ENCODE measurements around the gene AADAT.
A peak's percentile ranks its signal among the peaks of the same experiment; 100 is the strongest.
"Not testable (repeated sequence)": the region's sequence is repeated elsewhere in the genome, so short reads cannot be mapped to it uniquely, and the experiment has no call there.

AADAT gene

GRCh38 chr4:170089668-170090351 is at the start of gene AADAT:
Gene AADAT (minus strand): TSS chr4:170089956. CDS start chr4:170089690, 266 bp downstream.
- no peak for DNase-seq (ENCODE audit: low spot score)

DNA sequence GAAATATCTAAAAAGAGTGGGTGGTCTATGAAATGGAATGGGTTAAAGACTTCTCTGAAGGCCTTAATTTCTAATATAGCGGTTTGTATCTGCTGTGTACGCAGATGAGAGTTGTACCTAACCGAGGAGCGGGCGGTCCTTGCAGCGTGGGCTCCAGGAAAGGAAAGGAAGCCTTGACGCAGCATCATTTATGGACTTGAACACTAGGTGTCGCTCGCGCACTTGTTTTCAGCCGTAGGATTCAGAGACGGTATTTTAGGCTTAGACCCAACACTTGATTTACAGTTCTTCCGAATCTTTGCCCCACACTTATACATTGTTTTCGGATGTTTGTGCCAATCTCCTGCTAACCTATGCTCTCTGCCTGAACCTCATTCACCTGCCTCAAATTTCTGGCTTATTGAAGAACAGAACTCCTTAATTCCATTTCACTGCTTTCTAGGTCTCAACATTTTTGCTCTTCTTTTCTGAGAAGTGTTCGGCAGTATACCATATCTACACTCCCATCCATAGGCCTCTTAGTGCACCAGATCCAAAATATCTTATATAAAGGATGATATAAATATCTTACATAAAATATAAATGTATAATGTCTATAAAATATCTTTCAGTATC is 48.9 kb upstream of the AADAT start:
- peak; percentile 58 for DNase-seq (ENCODE audit: low spot score)

- no peak for DNase-seq (ENCODE audit: low spot score)
These were observed 48.2 kb upstream of the AADAT start for GRCh38 chr4:170137927-170138326.

GRCh38 chr4:170137466-170137865 is 47.7 kb upstream of the AADAT start:
- DNase-seq (ENCODE audit: low spot score): no peak

DNA sequence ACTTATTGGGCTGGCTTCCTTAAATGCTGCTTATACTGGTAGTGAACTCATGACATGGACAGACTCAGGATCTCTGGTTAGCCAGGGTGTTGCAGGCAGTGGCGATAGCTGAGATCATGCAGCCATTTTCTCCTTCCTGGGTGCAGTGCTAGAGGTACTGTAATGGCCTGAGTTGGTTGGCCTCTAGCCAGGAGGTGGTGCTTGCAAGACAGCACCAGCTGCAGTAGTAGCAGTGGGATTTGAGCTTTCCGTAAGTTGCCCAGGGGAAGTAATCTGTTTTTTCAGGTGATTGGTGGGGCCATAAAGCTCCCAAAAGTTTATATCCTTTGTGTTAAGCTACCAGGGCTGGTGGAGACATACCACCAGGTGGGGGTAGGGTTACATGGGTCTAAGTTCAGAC is 45.1 kb upstream of the AADAT start:
- no peak for DNase-seq (ENCODE audit: low spot score)

DNA sequence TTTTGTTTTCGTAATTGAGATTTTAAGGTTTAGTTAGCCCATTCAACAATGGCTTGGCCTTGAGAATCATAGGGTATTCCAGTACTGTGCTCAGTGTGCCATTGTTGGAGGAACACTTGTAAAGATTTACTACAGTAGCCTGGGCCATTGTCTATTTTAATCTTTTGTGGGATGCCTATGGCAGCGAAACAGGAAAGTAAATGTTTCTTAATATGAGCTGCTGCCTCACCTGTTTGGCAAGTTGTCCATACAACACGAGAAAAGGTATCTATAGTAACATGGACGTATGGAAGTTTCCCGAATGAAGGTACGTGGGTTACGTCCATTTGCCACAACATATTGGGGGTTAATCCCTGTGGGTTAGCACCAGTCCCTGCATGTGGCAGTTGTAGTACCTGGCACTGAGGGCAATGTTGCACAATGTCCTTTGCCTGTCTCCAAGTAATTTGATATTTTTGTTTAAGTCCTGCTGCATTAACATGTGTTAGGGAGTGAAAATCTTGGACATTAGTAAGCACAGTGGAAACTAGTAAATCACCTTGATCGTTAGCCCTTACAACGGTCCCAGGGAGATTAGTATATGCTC is 38.6 kb upstream of the AADAT start:
- DNase-seq (ENCODE audit: low spot score): no peak

GRCh38 chr4:170127758-170128157 is 38.0 kb upstream of the AADAT start:
- no peak for DNase-seq (ENCODE audit: low spot score)

DNA sequence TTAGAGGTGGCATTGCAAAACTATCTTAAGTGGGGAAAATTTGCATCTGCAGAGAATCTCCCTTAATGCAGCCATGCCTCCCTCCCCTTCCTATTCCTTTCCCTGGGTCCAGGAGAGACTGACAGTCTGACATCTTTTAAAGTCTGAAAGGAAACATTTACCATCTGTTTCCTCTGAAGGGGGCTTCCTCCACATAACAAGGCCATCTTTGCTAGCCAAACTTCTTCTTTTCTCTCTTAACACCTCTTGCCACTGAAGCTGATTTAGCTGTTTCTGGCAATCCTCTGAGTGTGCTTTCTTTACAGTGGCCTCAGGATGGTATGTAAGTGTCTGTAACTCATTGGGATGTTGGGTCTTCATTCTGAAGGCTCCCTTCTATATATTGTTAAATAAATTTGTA is 34.6 kb upstream of the AADAT start:
- DNase-seq (ENCODE audit: low spot score): no peak

DNA sequence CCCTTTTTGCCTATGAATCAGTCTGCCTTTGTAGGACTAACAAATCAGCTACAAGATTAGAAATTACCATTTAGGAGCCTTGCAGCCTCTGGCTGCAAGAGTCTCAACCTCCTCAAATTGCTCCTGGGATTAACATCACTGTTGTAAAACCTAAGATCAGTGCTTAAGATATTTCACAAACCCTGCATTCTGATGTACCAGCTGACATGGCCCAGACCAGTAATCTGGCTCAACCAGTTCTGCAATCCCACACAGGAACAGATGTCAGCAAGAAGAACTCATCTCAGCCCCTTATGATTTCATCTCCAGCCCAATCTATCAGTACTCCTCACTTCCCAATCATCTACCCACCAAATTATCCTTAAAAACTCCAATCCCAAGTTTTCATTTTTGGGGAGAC is 32.5 kb upstream of the AADAT start:
- DNase-seq (ENCODE audit: low spot score): no peak

- no peak for DNase-seq (ENCODE audit: low spot score)
These were observed 24.9 kb upstream of the AADAT start for GRCh38 chr4:170114636-170115035.

DNA sequence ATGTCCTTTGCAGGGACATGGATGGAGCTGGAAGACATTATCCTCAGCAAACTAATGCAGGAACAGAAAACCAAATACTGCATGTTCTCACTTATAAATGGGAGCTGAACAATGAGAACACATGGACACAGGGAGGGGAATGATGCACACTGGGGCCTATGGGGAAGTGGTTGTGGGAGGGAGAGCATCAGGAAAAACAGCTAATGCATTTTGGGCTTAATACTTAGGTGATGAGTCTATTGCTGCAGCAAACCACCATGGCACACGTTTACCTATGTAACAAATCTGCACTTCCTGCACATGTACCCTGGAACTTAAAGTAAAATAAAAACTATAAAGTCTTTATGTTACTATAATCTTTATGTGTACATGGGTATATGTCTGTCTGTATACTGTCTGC is 24.4 kb upstream of the AADAT start:
- DNase-seq (ENCODE audit: low spot score): not testable (repeated sequence)

- DNase-seq (ENCODE audit: low spot score): no peak
These were observed 21.8 kb upstream of the AADAT start for GRCh38 chr4:170111546-170111945.

DNA sequence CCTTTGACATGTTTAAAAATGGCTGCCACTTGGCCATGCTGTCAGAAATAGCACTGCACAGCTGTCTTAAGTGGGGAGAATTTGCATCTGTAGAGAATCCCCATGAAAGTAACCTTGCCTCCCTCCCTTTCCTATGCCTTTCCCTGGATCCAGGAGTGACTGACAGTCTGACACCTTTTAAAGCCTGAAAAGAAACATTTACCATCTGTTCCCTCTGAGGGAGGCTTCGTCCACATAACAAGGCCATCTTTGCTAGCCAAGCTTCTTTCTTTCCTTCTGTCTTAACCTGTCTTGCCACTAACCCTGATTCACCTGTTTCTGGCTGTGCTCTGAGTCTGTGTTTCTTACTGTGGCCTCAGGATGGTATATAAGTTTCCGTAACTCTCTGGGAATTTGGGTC is 21.3 kb upstream of the AADAT start:
- DNase-seq (ENCODE audit: low spot score): no peak

DNA sequence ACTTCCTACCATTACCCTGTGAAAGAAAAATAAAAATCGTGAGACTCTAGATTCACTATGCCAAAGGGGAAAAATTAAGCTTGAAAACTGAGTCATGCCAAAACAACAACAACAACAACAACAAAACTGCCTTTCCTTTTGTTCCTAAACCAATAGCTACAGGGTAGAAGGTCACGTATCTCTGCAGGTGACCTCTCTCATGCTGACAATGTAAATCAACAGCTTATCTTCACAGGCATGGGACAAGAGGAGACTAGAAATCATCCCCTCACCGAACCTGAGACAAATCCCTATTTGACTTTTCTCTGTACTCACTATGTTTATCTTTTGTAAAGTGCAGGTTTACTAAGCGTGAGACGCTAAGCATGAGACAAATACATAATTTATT is 20.5 kb upstream of the AADAT start:
- DNase-seq (ENCODE audit: low spot score): no peak

DNA sequence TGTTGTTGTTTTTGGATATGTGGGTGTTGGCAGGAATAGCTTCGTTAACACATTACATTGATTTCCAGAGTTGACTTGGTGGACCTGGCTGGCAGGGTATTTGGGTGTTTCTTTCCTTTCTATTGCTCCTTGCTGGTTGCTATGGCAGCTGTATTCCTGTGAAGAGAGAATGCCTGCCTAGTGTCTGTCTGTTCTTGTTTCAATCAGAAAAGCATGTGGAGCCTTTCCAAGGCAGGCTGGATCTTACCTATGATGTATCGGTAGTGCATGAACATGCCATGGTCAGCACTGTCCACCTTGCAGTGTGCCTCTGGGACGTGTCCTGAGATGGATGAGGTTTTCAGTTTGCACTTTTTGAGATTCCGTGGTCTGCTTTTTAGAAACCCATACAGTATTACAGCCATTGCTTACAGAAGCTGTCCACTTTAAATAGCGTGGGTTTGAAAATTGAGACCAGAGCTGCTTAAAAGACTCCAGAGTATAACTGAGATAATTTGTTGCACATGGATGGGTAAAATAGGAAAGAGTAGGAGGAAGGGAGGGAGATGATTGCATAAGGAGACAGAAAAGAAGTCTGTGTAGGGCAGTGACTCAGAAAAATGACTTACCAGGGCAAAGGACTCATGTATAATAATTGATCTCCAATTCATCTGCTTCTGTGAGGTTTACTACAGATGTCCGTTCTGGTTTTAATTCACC is 20.0 kb upstream of the AADAT start:
- DNase-seq (ENCODE audit: low spot score): no peak

DNA sequence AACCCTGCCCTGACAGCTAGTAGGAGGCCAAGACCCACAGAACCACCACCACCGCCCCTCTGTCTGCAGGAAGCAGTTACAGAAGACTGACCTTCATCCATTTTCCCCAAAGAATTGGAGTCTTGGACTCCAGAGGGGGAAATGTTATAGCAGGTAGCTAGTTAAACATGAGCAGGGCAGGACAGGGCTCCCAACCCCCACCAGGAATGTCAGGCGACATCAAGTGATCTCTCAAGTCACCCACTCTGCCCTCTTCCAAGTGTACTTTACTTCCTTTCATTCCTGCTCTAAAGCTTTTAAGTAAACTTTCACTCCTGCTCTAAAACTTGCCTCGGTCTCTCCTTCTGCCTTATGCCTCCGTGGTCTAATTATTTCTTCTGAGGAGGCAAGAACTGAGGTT is 17.1 kb upstream of the AADAT start:
- DNase-seq (ENCODE audit: low spot score): no peak

GRCh38 chr4:170102426-170102825 is 12.7 kb upstream of the AADAT start:
- DNase-seq (ENCODE audit: low spot score): no peak

DNA sequence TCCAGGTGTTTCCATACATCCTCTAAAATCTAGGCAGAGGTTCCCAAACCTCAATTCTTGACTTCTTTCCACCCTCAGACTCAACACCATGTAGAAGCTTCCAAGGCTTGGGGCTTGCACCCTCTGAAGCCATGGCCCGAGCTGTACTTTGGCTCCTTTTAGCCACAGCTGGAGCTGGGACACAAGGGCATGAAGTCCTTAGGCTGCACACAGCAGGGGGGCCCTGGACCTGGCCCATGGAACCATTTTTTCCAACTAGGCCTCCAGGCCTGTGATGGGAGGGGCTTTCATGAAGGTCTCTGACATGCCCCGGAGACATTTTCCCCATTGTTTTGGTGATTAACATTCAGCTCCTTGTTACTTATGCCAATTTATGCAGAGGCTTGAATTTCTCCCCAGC is 8.4 kb upstream of the AADAT start:
- not testable (repeated sequence) for DNase-seq (ENCODE audit: low spot score)

DNA sequence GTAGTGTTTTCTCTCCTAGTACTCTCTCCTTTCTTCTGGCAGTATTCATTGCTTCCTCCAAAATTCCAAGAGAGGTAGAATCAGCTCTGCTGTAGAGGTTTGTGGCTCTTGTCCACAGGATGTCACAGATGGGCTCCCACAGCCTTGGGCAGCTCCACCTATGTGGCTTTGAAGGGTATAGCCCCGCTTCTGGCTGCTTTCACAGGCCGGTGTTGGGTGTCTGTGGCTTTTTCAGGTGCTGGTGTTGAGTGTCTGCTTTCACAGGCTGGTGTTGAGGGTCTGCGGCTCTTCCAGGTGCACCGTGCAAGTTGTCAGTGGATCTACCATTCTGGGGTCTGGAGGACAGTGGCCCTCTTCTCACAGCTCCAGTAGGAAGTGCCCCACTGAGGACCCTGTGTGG is 7.9 kb upstream of the AADAT start:
- no peak for DNase-seq (ENCODE audit: low spot score)

DNA sequence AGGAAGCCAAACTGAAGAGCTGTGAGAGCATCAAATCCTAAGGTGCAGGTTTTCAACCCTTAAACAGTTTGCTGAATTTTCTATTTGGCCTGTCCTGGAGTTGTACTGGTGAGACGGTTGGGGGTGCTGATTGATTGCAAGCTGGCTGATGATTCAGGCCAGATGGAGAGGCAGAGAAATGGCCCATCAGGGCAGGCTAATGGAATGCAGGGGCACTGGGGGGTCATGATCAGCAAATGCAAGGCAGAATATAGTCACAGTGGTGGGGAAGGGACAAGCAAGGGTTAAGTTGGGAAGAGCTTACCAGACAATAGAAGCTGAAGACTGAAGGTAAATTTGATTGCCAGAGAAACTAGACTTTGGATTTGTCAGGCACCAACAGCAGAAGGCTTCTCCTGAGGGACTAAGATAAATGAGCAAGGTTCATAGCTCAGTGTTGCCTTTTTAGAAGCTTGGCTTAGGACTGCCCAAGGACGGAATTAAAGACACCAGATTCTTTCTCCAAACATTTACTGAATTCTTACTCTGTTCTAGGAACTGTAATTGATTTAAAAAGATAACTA is 4.3 kb upstream of the AADAT start:
- DNase-seq (ENCODE audit: low spot score): no peak

DNA sequence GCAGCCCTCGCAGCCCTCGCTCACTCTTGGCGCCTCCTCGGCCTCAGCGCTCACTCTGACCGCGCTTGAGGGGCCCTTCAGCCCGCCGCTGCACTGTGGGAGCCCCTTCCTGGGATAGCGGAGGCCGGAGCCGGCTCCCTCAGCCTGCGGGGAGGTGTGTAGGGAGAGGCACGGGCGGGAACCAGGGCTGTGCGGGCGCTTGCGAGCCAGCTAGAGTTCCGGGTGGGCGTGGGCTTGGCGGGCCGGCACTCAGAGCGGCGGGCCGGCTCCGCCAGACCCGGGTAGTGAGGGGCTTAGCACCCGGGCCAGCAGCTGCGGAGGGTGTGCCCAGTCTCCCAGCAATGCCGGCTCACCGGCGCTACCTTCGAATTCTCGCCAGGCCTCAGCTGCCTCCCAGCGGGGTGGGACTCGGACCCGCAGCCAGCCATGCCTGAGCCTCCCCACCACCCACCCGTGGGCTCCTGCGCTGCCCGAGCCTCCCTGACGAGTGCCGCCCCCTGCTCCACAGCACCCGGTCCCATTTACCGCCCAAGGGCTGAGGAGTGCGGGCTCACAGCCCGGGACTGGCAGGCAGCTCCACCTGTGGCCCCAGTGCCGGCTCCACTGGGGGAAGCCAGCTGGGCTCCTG is 1.4 kb upstream of the AADAT start:
- DNase-seq (ENCODE audit: low spot score): no peak

DNA sequence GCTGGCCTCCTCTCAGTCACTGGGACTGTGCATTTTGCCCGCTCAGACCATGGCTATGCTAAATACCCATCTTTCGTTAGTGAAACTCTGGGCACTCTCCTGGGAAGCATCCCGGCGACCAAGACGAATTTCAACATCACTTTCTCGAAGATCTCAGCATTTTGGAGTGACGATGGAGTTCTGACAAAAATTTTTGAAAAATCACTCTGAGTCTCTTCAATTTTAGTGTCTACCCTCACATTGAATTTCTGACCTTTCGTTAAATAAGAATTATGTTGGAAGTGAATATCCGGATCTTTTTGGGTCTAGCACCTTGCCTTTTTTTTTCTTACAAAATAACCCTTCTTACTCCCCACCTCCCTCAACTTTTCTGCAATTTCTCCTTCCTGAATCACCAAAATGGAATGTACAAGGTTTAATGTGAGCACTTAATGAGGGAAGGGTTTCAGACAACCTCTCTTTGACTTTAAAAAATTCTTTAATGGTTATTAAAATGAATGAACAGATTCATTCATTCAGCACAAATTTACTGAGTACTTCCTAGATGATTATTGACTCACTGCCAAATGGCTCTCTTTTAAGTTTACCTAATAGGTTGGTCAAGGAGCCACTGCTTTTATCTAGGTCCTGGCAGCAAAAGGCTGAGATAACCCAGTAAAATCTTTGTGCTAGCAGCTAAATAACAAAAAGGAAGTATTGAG is 746 bp upstream of the AADAT start:
- DNase-seq (ENCODE audit: low spot score): no peak

Measured in CD4-positive, alpha-beta T cell treated with Interleukin-15 for 4 hours (primary cell).